Activated naive CD4-positive, alpha-beta T cell treated with anti-CD3 and anti-CD28 coated beads for 36 hours (primary cell): Measurements from ENCODE around the gene OTOG. TPM values are rescaled to one million over a fixed set of nuclear protein-coding genes. Genes with fewer than 3 reads are reported as not detected.

Experiments used
- CTCF ChIA-PET: fragments of 350-600 bp; sonication (Branson Sonifier 250); formaldehyde crosslinking; loops from one replicate; lab custom pipeline; 2021; ENCODE audit warnings: antibody characterized with exemption; lab: Charles Lee
- DNase-seq: peaks from one replicate; pipeline ENCODE4 v3.0.0-alpha.2; 2020
- H3K27ac Mint-ChIP-seq: one replicate; pipeline ENCODE4 v1.8.0; 2021; ENCODE audit warnings: mild to moderate bottlenecking, mixed read lengths
- H3K27me3 Mint-ChIP-seq: one replicate; pipeline ENCODE4 v1.8.0; 2021; ENCODE audit warnings: low read depth, mixed read lengths
- H3K36me3 Mint-ChIP-seq: one replicate; pipeline ENCODE4 v1.8.0; 2021; ENCODE audit warnings: low read depth, mixed read lengths
- H3K4me1 Mint-ChIP-seq: one replicate; pipeline ENCODE4 v1.8.0; 2021; ENCODE audit warnings: low read depth, mixed read lengths
- H3K4me3 Mint-ChIP-seq: one replicate; pipeline ENCODE4 v1.8.0; 2021; ENCODE audit warnings: mild to moderate bottlenecking, moderate library complexity, mixed read lengths
- H3K9me3 Mint-ChIP-seq: one replicate; pipeline ENCODE4 v1.8.0; 2021; ENCODE audit warnings: mixed read lengths
- intact Hi-C: fragments of 100-400 bp; cut with micrococcal nuclease; formaldehyde crosslinking; loops from one replicate; pipeline ENCODE4 v1.15.1; 2023
- total RNA-seq, 2 experiments: library from RNA; stranded (reverse); gene quantifications; one replicate each; pipeline ENCODE4 v1.2.3, GENCODE V29; 2021

The OTOG gene
- total RNA-seq, 2 experiments from 2014 or later, result not detected

DNA sequence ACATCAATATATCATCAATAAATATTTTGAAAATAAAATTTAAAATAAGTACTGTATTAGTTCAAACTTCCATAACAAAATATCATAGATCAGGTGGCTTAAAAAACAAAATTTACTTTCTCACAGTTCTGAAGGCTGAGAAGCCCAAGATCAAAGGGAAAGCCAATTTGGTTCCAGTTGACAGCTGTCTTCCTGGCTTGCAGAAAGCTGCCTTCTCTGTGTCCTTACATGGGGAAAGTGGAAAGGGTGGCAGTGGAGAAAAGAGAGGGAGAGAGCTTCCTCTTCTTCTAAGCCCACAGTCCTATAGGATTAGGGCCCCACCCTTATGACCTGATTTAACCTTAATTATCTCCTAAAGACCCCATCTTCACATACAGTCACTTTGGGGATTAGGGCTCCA, 121.1 kb downstream of the OTOG start:
- no peaks in the 10 kb centered on the region for H3K9me3 Mint-ChIP-seq
- no peak overlapping the region for H3K27ac Mint-ChIP-seq
- H3K4me3 Mint-ChIP-seq, result no peak overlapping the region
- no peaks in the 10 kb centered on the region for H3K36me3 Mint-ChIP-seq
- no peaks in the 10 kb centered on the region for H3K4me1 Mint-ChIP-seq
- intact Hi-C loops, result no loop called here
- H3K27me3 Mint-ChIP-seq, result peaks cover 5% of the 10 kb centered on the region
- no peak for DNase-seq
- CTCF ChIA-PET, result no interaction called here

DNA sequence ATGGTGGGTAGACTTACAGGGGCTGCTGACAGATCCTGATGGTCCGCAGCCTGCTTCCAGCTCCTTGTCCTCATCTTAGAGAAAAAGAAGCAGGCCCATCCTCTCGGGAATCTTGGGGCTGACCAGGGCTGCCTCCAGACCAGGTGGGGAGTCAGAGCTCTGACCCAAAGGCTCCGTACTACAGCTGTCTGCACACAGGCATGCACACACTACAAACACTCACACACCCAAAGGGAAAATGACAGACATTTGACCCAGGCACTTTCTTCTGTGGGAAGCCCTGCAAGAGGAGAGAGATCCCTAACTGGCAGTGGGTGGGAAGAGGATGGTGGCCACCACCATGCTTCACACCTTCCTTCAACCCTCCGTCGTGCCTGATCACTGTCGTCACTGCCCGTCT, 125.4 kb downstream of the OTOG start:
- peaks cover 14% of the 10 kb centered on the region for H3K27me3 Mint-ChIP-seq
- H3K4me3 Mint-ChIP-seq, result no peak overlapping the region
- peaks cover 12% of the 10 kb centered on the region for H3K9me3 Mint-ChIP-seq
- no peak for DNase-seq
- H3K36me3 Mint-ChIP-seq, result no peaks in the 10 kb centered on the region
- H3K27ac Mint-ChIP-seq, result no peak overlapping the region
- intact Hi-C loops, result no loop called here
- no peaks in the 10 kb centered on the region for H3K4me1 Mint-ChIP-seq
- CTCF ChIA-PET, result no interaction called here

- no peak overlapping the region for H3K27ac Mint-ChIP-seq
- intact Hi-C loops, result no loop called here
- CTCF ChIA-PET, result no interaction called here
- H3K9me3 Mint-ChIP-seq, result peaks cover 12% of the 10 kb centered on the region
- no peak for DNase-seq
- H3K4me3 Mint-ChIP-seq, result no peak overlapping the region
- no peaks in the 10 kb centered on the region for H3K36me3 Mint-ChIP-seq
- H3K27me3 Mint-ChIP-seq, result peaks cover 14% of the 10 kb centered on the region
- H3K4me1 Mint-ChIP-seq, result no peaks in the 10 kb centered on the region
Observed at GRCh38 chr11:17673951-17674350, 126.9 kb downstream of the OTOG start.

DNA sequence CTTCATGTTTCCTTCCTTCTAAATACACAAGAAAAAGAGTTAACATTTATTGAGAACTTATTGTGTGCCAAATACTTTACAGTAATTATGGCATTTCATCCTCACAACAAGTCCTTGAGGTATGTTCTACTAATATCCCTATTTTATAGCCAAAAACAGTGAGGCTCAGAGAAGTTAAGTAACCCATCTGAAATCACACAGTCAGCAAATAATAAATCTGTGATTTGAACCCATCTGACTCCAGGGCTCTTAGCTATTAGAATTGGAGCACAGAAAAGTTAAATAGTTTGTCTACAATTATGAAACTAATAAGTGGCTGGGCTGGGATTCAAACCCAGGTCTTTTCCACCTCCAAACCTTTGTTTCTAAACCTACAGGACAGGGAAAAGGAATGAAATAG, 135.8 kb downstream of the OTOG start:
- Mint-ChIP-seq H3K4me1 (no peaks in the 10 kb centered on the region), H3K27me3 (peaks cover 4% of the 10 kb centered on the region), H3K27ac (no peak overlapping the region), H3K9me3 (no peaks in the 10 kb centered on the region), H3K36me3 (no peaks in the 10 kb centered on the region), H3K4me3 (no peak overlapping the region)
- CTCF ChIA-PET, result no interaction called here
- DNase-seq, result no peak
- intact Hi-C loops, result no loop called here

- Mint-ChIP-seq H3K27ac (no peak overlapping the region), H3K36me3 (no peaks in the 10 kb centered on the region), H3K27me3 (peaks cover 4% of the 10 kb centered on the region), H3K9me3 (no peaks in the 10 kb centered on the region), H3K4me1 (no peaks in the 10 kb centered on the region), H3K4me3 (no peak overlapping the region)
- DNase-seq, result no peak
- intact Hi-C loops, result no loop called here
- CTCF ChIA-PET, result no interaction called here
Observed at GRCh38 chr11:17683377-17684161, 136.5 kb downstream of the OTOG start.

- DNase-seq, result no peak
- CTCF ChIA-PET, result no interaction called here
- Mint-ChIP-seq H3K4me3 (no peak overlapping the region), H3K9me3 (no peaks in the 10 kb centered on the region), H3K27me3 (peaks cover 4% of the 10 kb centered on the region), H3K4me1 (no peaks in the 10 kb centered on the region), H3K27ac (no peak overlapping the region), H3K36me3 (no peaks in the 10 kb centered on the region)
- intact Hi-C loops, result no loop called here
Observed at GRCh38 chr11:17684550-17684949, 137.5 kb downstream of the OTOG start.

- no peaks in the 10 kb centered on the region for H3K4me1 Mint-ChIP-seq
- intact Hi-C loops, result no loop called here
Observed at GRCh38 chr11:17686231-17686980, 139.3 kb downstream of the OTOG start.

GRCh38 chr11:17687946-17688670, 141.0 kb downstream of the OTOG start:
- CTCF ChIA-PET, result no interaction called here
- intact Hi-C loops, result no loop called here
- Mint-ChIP-seq H3K4me1 (no peaks in the 10 kb centered on the region), H3K36me3 (no peaks in the 10 kb centered on the region), H3K27ac (no peak overlapping the region), H3K27me3 (peaks cover 9% of the 10 kb centered on the region), H3K9me3 (no peaks in the 10 kb centered on the region), H3K4me3 (no peak overlapping the region)
- no peak for DNase-seq

More at GRCh38 chr11:17686231-17686980, 139.3 kb downstream of the OTOG start:
- Mint-ChIP-seq H3K9me3 (no peaks in the 10 kb centered on the region), H3K4me3 (no peak overlapping the region), H3K36me3 (no peaks in the 10 kb centered on the region), H3K27ac (no peak overlapping the region), H3K27me3 (peaks cover 4% of the 10 kb centered on the region)
- no peak for DNase-seq
- CTCF ChIA-PET, result no interaction called here

DNA sequence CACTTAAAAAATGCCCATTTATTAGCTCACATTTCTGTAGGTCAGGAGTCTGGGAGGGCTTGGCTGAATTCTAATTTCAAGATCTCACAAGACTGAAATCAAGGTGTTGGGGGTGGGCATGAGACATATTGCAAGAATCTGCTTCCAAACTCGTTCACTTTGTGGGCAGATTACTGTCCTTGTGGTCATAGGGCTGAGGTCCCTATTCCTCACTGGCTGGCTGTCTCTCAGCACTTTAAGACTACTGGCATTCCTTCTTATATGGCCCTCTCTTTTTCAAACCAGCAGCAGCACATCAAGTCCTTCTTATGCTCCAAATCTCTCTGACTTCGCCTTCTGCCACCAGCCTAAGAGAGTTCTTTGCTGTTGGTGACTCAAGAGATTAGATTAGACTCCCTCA, 144.5 kb downstream of the OTOG start:
- Mint-ChIP-seq H3K9me3 (no peaks in the 10 kb centered on the region), H3K36me3 (no peaks in the 10 kb centered on the region), H3K27me3 (peaks cover 22% of the 10 kb centered on the region), H3K4me3 (no peak overlapping the region), H3K4me1 (no peaks in the 10 kb centered on the region), H3K27ac (no peak overlapping the region)
- no peak for DNase-seq
- intact Hi-C loops, result no loop called here
- CTCF ChIA-PET, result no interaction called here

- Mint-ChIP-seq H3K27ac (no peak overlapping the region), H3K36me3 (no peaks in the 10 kb centered on the region), H3K9me3 (no peaks in the 10 kb centered on the region), H3K27me3 (peaks cover 26% of the 10 kb centered on the region), H3K4me1 (no peaks in the 10 kb centered on the region), H3K4me3 (no peak overlapping the region)
- DNase-seq, result no peak
- CTCF ChIA-PET, result no interaction called here
- intact Hi-C loops, result no loop called here
Observed at GRCh38 chr11:17691976-17692375, 144.9 kb downstream of the OTOG start.

GRCh38 chr11:17692931-17693330, 145.9 kb downstream of the OTOG start:
- no peak overlapping the region for H3K4me3 Mint-ChIP-seq
- peaks cover 26% of the 10 kb centered on the region for H3K27me3 Mint-ChIP-seq
- DNase-seq, result no peak
- no peaks in the 10 kb centered on the region for H3K9me3 Mint-ChIP-seq
- H3K27ac Mint-ChIP-seq, result no peak overlapping the region
- no peaks in the 10 kb centered on the region for H3K36me3 Mint-ChIP-seq
- no peaks in the 10 kb centered on the region for H3K4me1 Mint-ChIP-seq
- CTCF ChIA-PET, result no interaction called here
- intact Hi-C loops, result no loop called here

GRCh38 chr11:17693531-17693930, 146.5 kb downstream of the OTOG start:
- intact Hi-C loops, result no loop called here
- H3K4me3 Mint-ChIP-seq, result no peak overlapping the region

More at GRCh38 chr11:17693531-17693930, 146.5 kb downstream of the OTOG start:
- CTCF ChIA-PET, result no interaction called here
- DNase-seq, result no peak
- H3K36me3 Mint-ChIP-seq, result no peaks in the 10 kb centered on the region
- H3K9me3 Mint-ChIP-seq, result no peaks in the 10 kb centered on the region
- H3K27ac Mint-ChIP-seq, result no peak overlapping the region
- H3K4me1 Mint-ChIP-seq, result no peaks in the 10 kb centered on the region
- H3K27me3 Mint-ChIP-seq, result peaks cover 26% of the 10 kb centered on the region
